Activated CD4-positive, alpha-beta T cell treated with anti-CD3 and anti-CD28 coated beads, Interleukin-2, Interleukin-6, amounts not matched to agents 100 ng/mL and 50 ng/mL, durations not matched to agents 16 hours and 8 hours (primary cell): Measurements from ENCODE around the gene SLC25A29.
"Not testable (repeated sequence)": the region's sequence is repeated elsewhere in the genome, so short reads cannot be mapped to it uniquely, and the experiment has no call there.

Experiments
- DNase-seq: peaks from one replicate; pipeline ENCODE4 v3.0.0-alpha.2; 2020

Gene SLC25A29, protein sequence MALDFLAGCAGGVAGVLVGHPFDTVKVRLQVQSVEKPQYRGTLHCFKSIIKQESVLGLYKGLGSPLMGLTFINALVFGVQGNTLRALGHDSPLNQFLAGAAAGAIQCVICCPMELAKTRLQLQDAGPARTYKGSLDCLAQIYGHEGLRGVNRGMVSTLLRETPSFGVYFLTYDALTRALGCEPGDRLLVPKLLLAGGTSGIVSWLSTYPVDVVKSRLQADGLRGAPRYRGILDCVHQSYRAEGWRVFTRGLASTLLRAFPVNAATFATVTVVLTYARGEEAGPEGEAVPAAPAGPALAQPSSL

DNA sequence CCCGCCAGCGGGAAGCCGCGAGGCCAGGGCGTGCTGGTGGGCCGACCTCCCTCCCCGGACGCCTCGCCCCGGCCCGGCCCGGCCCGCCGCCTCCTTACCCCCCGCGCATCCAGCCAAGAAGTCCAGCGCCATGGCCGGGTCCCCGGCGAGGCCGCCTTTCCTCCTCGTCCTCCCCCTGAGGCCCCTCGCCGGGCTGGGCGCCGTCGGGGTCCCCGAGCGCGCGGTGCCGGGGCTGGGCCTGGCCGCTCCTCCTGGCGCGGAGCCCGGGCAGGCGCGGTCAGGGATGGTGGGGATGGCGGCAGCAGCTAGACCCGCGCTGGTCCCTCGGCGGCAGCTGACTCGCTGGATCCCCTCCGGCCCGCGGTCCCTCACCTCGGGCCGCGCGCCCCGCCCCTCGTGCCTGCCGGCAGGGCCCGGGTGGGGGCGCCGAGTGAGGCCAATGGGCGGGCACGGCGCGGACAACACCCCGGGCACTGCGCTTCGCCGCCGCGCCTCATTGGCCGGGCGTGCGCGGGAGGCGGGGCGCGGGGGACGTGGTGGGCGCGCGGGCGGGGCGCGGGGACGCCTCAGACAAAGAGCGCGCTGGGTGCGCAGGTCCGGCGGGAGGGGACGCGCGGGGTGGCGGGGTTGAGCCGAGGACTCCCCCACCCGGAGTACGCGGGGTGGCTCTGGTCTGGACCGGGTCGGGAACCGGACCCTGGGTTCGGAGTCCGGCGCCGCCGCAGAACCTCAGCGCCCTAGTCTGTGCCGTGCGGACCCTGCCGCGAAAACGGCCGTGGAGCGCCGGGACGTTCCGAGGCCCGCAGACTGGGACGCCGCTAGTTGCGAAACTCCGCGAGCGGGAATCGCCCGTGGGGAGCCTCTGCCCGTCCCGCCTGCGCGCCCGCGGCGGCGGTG is at the start of gene SLC25A29:
TSS of gene SLC25A29 (minus strand) at position 344 of the 897 bp plus-strand sequence. CDS start at position 132, 212 bp downstream.
- DNase-seq: peak; percentile 78

GRCh38 chr14:100350986-100351385 is 44.7 kb upstream of the SLC25A29 start:
- no peak for DNase-seq

GRCh38 chr14:100350276-100350926 is 44.2 kb upstream of the SLC25A29 start:
- no peak for DNase-seq

GRCh38 chr14:100348784-100349685 is 42.8 kb upstream of the SLC25A29 start:
- no peak for DNase-seq

- DNase-seq: no peak
Measured at GRCh38 chr14:100348253-100348729, 42.0 kb upstream of the SLC25A29 start.

DNA sequence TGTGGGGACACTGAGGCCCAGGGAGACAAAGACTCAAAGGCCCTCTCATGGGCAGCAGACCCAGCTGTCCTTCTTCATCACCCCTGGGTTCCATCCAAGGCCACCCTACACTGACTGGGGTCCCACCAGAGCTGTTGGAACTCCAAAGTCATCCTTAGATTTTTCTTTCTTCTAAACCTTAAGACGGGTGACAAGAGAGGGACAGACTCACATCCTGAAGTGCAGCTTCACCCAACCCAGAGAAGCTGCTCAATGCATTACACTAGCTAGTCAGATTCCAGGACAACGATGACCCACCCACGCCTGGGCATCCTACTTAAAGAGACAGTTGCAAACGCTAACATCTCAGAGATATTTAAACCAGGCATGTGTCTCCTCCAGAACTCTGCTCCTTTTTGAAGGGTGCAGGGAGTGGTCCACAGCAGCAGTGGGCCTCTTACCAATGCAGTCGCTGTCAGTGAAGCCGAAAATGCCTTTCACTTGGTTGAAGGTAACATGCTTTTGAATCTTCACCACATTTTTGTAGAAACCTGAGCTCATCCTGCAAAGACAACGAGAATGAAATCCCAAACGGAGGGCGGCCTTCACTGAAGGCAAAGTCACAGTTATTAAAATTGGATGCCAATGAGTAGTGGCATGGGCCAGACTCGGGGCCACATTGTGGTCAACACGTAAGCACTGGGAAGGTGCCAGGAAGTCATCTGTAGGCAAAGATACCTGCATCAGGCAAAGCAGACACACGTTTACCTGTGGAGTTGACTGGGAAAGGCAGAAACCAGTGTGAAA is 40.3 kb upstream of the SLC25A29 start:
- no peak for DNase-seq

DNA sequence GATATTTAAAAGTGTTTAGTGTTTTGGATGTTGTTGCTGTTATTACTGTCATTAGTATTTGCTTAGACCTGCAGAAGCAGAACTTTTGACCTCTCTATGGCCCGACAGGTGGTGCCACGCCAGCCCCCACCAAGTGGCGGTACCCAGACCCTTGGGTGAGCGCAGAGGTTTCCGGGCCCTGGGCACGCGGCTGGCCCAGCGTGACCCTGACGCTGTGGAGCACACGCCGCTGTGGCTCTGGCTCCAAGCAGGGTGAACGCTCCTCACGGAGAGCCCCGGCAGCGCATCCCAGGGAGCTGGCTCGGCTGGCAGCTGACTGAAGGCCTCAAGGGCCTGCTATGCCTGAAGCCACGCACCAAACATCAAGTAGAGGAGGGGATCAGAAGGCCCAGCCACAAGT is 39.5 kb upstream of the SLC25A29 start:
- no peak for DNase-seq

DNA sequence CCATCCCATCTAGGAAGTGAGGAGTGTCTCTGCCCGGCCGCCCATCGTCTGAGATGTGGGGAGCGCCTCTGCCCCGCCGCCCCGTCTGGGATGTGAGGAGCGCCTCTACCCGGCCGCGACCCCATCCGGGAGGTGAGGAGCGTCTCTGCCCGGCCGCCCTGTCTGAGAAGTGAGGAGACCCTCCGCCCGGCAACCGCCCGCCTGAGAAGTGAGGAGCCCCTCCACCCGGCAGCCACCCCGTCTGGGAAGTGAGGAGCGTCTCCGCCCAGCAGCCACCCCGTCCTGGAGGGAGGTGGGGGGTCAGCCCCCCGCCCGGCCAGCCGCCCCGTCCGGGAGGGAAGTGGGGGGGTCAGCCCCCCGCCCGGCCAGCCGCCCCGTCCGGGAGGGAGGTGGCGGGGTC is 38.4 kb upstream of the SLC25A29 start:
- DNase-seq: not testable (repeated sequence)

DNA sequence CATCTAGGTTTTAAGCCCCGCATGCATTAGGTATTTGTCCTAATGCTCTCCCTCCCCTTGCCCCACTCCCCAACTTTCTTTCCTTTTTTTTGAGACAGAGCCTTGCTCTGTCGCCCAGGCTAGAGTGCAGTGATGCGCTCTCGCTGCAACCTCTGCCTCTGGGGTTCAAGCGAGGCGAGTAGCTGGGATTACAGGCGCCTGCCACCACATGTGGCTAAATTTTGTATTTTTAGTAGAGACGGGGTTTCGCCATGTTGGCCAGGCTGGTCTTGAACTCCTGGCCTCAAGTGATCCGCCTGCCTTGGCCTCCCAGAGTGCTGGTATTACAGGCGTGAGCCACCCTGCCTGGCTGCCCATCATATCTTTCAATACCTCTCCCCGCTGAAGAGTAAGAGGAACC is 36.6 kb upstream of the SLC25A29 start:
- not testable (repeated sequence) for DNase-seq

- no peak for DNase-seq
Measured at GRCh38 chr14:100342195-100342594, 36.0 kb upstream of the SLC25A29 start.

DNA sequence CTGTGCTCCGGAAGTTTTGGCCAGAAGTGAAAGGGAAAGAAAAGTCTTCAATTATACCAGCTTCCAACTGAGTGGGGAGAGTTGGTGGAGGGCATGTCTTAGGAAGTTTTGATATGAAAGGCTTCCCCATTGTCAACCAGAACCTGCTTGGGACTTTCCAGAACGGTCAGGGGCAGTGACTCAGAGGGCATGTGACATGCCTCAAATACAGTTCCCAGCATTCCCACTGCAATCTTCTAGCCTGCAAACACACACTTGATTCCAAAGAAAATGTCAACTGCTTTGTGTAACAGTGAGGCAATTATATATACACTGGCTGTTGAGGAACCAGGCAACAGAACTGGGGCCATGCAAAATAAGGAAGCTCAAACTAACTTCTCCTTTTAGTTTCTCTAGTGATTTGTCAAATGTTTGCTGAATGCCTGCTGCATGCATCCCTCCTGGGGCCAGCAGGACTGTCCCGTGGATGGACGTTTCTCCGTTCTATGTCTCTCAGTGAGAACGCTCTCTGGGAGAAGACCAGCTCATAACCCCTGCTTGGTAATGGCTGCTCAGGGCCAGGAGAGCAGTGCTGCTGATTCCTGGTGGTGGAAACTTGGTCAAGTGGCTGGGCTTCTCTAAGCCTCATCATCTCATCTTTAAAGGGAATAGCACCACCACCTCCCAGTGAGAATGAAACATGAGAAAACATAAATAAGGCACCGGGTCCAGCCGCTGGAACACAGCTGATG is 35.2 kb upstream of the SLC25A29 start:
- peak; percentile 58 for DNase-seq

DNA sequence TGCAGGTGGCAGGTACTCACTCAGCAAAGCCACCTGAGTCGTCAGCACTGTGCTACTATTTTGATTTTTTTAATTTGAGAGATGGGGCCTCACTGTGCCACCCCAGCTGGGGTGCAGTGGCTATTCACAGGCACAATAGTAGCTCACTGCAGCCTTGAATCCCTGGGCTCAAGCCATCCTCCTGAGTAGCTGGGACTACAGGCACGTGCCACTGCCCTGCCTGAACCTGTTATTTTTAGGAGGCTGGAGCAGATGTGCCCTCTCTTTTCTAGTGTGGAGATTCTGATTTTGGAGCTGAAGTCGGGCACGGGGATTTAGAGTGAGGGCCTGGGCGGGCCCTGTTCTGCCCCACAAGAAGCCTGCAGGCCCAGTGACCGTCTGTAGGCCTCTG is 34.2 kb upstream of the SLC25A29 start:
- no peak for DNase-seq

DNA sequence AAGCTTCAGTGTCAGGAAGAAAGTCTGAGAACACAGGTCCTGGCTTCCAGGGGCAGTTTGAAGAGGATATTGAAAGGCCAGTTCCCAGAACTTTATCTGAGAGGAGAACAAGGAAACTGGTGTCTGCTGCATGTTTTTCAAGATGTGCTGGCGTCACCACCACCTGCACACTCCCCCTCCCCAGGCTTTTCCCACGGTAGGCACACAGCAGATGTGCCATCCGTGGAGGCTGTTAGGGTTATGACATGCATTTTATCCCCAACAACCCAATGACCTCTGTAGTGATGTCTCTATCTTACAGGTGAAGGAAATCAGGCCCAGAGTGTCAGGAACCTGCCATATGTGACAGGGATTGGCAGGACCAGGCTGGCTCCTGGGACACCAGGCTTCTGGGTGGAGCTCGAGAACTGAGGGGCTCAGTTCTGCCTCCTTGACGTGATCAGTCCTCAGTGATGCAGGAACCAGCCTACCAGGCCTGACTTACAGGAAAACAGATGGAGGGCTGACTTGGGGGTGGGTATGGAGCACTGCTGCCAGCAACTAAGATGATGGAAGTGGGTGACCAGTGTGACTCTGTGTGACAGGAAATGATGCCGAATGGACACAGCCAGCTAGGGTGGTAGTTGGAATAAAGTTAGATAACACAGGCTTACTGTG is 33.6 kb upstream of the SLC25A29 start:
- no peak for DNase-seq

- peak; percentile 72 for DNase-seq
Measured at GRCh38 chr14:100336618-100337530, 30.6 kb upstream of the SLC25A29 start.

- no peak for DNase-seq
Measured at GRCh38 chr14:100334904-100335303, 28.7 kb upstream of the SLC25A29 start.

- DNase-seq: no peak
Measured at GRCh38 chr14:100333827-100334226, 27.6 kb upstream of the SLC25A29 start.

- DNase-seq: no peak
Measured at GRCh38 chr14:100333311-100333710, 27.1 kb upstream of the SLC25A29 start.

DNA sequence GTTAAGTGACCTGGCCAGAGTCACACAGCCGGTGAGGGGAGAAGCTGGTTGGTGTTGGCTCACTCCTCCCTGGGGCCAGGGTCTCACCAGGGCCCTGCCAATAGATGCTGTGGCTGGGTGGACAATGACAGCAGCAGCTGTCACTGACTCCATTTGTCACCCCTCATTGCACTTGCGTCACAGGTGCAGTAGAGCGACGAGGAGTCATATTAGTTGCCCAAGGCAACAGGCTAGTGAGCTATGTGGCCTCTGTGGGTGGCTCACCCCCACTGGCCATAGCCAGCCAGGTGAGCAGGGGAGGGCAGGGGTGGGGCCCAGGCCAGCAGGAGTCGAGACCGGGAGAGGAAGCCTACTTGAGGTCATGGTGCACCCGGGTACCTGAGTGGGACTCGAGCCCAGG is 26.6 kb upstream of the SLC25A29 start:
- no peak for DNase-seq

DNA sequence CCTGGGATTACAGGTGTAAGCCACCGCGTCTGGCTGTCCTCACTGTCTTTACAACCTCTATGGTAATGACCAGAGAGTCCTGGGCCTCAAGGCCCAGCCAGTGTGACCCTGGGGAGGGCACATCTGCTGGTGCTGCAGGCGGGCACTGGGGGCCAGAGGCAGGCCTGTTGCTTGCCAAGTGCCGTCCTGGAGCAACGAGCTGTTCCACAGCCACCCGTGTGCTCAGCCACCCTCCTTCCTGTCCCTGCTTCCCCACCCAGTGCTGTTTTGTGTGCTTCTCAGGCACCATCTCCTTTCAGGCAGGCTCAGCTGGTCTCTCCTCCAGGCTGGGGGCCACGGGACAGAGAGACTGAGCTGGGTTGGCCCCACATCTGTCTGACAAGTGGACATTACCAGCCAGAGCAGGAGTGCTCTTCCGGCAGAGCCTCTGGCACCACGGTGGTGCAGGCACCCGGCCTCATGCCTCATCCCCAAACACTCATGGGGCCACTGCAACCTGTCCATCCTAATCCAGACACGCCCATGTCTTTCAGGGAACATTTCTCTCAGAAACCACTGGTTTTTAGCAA is 25.9 kb upstream of the SLC25A29 start:
- no peak for DNase-seq
